Endometrial microvascular endothelial cells (primary cell): ENCODE results near the gene APOBEC4. TPM values are rescaled to one million over a fixed set of nuclear protein-coding genes. Genes with fewer than 3 reads are reported as not detected.
"Not testable (repeated sequence)": the region's sequence is repeated elsewhere in the genome, so short reads cannot be mapped to it uniquely, and the experiment has no call there.

Experiments
- in situ Hi-C: cut with HindIII; loops from 2 replicates; pipeline ENCODE4 v1.10.0; 2017; ENCODE audit warnings: low sequenced_read_pairs, low pct_unique_long_range_greater_than_20kb; ENCODE audit errors: inconsistent ontology term
- total RNA-seq: library from RNA; depleted of rRNA; stranded (reverse); fragments of >200 nt; gene quantifications from one replicate; pipeline ENCODE4 v1.2.3, GENCODE V29; 2015; ENCODE audit errors: inconsistent ontology term

APOBEC4 gene
- not detected for total RNA-seq

- in situ Hi-C loops = loop anchor here (10.0 kb wide), 1 partner anchor 262 kb away; no protein-coding TSS in a partner anchor
Measured at GRCh38 chr1:183652547-183653461, at the start of gene APOBEC4. TSS of gene APOBEC4 (minus strand) at chr1:183653316. CDS start at chr1:183648781, 4,535 bp downstream.

- in situ Hi-C loops = no loop called here
Measured at GRCh38 chr1:183702813-183703198, 49.7 kb upstream of the APOBEC4 start.

GRCh38 chr1:183702087-183702812 lies 49.1 kb upstream of the APOBEC4 start:
- in situ Hi-C loops = no loop called here

- in situ Hi-C loops = no loop called here
Measured at GRCh38 chr1:183699616-183700160, 46.6 kb upstream of the APOBEC4 start.

GRCh38 chr1:183697814-183698590 lies 44.9 kb upstream of the APOBEC4 start:
- in situ Hi-C loops = no loop called here

- in situ Hi-C loops = no loop called here
Measured at GRCh38 chr1:183696981-183697380, 43.9 kb upstream of the APOBEC4 start.

- in situ Hi-C loops = no loop called here
Measured at GRCh38 chr1:183694755-183695154, 41.6 kb upstream of the APOBEC4 start.

GRCh38 chr1:183694066-183694465 lies 41.0 kb upstream of the APOBEC4 start:
- in situ Hi-C loops = no loop called here

GRCh38 chr1:183693521-183693920 lies 40.4 kb upstream of the APOBEC4 start:
- in situ Hi-C loops = no loop called here

GRCh38 chr1:183689762-183690204 lies 36.7 kb upstream of the APOBEC4 start:
- in situ Hi-C loops = no loop called here

GRCh38 chr1:183688341-183689060 lies 35.4 kb upstream of the APOBEC4 start:
- in situ Hi-C loops = no loop called here

GRCh38 chr1:183687546-183688304 lies 34.6 kb upstream of the APOBEC4 start:
- in situ Hi-C loops = no loop called here

- in situ Hi-C loops = no loop called here
Measured at GRCh38 chr1:183686229-183686628, 33.1 kb upstream of the APOBEC4 start.

- in situ Hi-C loops = no loop called here
Measured at GRCh38 chr1:183685112-183685713, 32.1 kb upstream of the APOBEC4 start.

GRCh38 chr1:183679363-183679762 lies 26.2 kb upstream of the APOBEC4 start:
- in situ Hi-C loops = not testable (repeated sequence)

- in situ Hi-C loops = no loop called here
Measured at GRCh38 chr1:183678819-183679218, 25.7 kb upstream of the APOBEC4 start.

- in situ Hi-C loops = no loop called here
Measured at GRCh38 chr1:183676586-183677189, 23.6 kb upstream of the APOBEC4 start.
